Measurements from ENCODE around the gene SNRPD3.
A peak's percentile ranks its signal among the peaks of the same experiment; 100 is the strongest.
"Not testable (repeated sequence)": the region's sequence is repeated elsewhere in the genome, so short reads cannot be mapped to it uniquely, and the experiment has no call there.

SNRPD3 gene

GRCh38 chr22:24550028-24550901, 5.5 kb upstream of the SNRPD3 start:
- no peak for TF ChIP-seq CTCF (IDR thresholded peaks at IDR 0.05; ENCODE audit: extremely low read depth, missing control alignments)
- DNase-seq (ENCODE audit: low spot score) = no peak

- DNase-seq (ENCODE audit: low spot score) = no peak
- no peak for TF ChIP-seq CTCF (IDR thresholded peaks at IDR 0.05; ENCODE audit: extremely low read depth, missing control alignments)
Observed at GRCh38 chr22:24550902-24551435, 4.8 kb upstream of the SNRPD3 start.

- not testable (repeated sequence) for DNase-seq (ENCODE audit: low spot score)
Observed at GRCh38 chr22:24552503-24553286, 3.1 kb upstream of the SNRPD3 start.

- no peak for DNase-seq (ENCODE audit: low spot score)
- TF ChIP-seq CTCF (IDR thresholded peaks at IDR 0.05; ENCODE audit: extremely low read depth, missing control alignments) = no peak
Observed at GRCh38 chr22:24553597-24554312, 2.0 kb upstream of the SNRPD3 start.

- TF ChIP-seq CTCF (IDR thresholded peaks at IDR 0.05; ENCODE audit: extremely low read depth, missing control alignments) = no peak
- peak; percentile 51 for DNase-seq (ENCODE audit: low spot score)
Observed at GRCh38 chr22:24554313-24555164, 1.3 kb upstream of the SNRPD3 start, which contains the start of gene GUCD1. TSS of gene GUCD1 (minus strand) at chr22:24555138. CDS start at chr22:24554991, 147 bp downstream.

- no peak for TF ChIP-seq CTCF (IDR thresholded peaks at IDR 0.05; ENCODE audit: extremely low read depth, missing control alignments)
- no peak for DNase-seq (ENCODE audit: low spot score)
Observed at GRCh38 chr22:24559471-24559870, 3.7 kb downstream of the SNRPD3 start.

GRCh38 chr22:24563246-24563645, 7.4 kb downstream of the SNRPD3 start:
- no peak for TF ChIP-seq CTCF (IDR thresholded peaks at IDR 0.05; ENCODE audit: extremely low read depth, missing control alignments)
- DNase-seq (ENCODE audit: low spot score) = no peak

Measured in GM20000 (cell line).